ENCODE data around the gene SOX6. TPM values are rescaled to one million over a fixed set of nuclear protein-coding genes. Genes with fewer than 3 reads are reported as not detected.

SOX6 gene
- total RNA-seq, 1 experiment from 2014 or later, result 0.21 TPM

DNA sequence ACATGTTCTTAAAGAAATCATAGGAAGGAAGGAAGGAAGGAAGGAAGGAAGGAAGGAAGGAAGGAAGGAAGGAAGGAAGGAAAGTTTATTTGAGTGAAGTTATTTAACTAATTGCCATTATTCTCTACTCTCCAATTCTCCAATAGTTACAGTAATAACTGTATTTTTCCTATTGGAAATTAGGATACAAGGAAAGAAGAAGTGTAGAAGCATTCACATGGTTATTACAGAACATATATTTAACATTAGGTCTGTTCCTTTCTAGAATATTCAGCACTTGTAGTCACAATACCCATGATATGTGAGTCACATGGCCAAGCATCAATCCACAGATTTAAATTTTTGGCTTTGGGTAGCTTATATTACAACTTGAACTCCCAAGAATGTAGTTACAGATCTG lies 230.6 kb downstream of the SOX6 start:
- H3K27me3 ChIP-seq (ENCODE audit: control insufficient read depth, insufficient read depth, low read length), result no peaks in the 10 kb centered on the region
- DNase-seq (ENCODE audit: low read depth, low spot score) (no peak), ATAC-seq (no peak)
- no TSS peak for BruUV-seq (replicated peaks)
- ChIA-PET POLR2A (no interaction called here), CTCF (no interaction called here)
- H3K36me3 ChIP-seq (ENCODE audit: control insufficient read depth, insufficient read depth, low read length), result no peaks in the 10 kb centered on the region
- H3K27ac ChIP-seq (ENCODE audit: low read length), result no peak overlapping the region
- TF ChIP-seq, protein P1, sequence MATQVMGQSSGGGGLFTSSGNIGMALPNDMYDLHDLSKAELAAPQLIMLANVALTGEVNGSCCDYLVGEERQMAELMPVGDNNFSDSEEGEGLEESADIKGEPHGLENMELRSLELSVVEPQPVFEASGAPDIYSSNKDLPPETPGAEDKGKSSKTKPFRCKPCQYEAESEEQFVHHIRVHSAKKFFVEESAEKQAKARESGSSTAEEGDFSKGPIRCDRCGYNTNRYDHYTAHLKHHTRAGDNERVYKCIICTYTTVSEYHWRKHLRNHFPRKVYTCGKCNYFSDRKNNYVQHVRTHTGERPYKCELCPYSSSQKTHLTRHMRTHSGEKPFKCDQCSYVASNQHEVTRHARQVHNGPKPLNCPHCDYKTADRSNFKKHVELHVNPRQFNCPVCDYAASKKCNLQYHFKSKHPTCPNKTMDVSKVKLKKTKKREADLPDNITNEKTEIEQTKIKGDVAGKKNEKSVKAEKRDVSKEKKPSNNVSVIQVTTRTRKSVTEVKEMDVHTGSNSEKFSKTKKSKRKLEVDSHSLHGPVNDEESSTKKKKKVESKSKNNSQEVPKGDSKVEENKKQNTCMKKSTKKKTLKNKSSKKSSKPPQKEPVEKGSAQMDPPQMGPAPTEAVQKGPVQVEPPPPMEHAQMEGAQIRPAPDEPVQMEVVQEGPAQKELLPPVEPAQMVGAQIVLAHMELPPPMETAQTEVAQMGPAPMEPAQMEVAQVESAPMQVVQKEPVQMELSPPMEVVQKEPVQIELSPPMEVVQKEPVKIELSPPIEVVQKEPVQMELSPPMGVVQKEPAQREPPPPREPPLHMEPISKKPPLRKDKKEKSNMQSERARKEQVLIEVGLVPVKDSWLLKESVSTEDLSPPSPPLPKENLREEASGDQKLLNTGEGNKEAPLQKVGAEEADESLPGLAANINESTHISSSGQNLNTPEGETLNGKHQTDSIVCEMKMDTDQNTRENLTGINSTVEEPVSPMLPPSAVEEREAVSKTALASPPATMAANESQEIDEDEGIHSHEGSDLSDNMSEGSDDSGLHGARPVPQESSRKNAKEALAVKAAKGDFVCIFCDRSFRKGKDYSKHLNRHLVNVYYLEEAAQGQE (IDR thresholded peaks at IDR 0.05; ENCODE audit: insufficient read depth in 1 of 2, low read depth in 2 of 2, low read length in 1 of 2), result no peak
- no peak for TF ChIP-seq POLR2AphosphoS5 (IDR thresholded peaks at IDR 0.05; ENCODE audit: low read depth, low read length)
- TF ChIP-seq SIN3A (IDR thresholded peaks at IDR 0.05; ENCODE audit: borderline replicate concordance, insufficient read depth, low read depth, low read length), result no peak
- TF ChIP-seq TCF7L2 (IDR thresholded peaks at IDR 0.05; ENCODE audit: low read depth, low read length), result no peak
- TF ChIP-seq, protein P2, sequence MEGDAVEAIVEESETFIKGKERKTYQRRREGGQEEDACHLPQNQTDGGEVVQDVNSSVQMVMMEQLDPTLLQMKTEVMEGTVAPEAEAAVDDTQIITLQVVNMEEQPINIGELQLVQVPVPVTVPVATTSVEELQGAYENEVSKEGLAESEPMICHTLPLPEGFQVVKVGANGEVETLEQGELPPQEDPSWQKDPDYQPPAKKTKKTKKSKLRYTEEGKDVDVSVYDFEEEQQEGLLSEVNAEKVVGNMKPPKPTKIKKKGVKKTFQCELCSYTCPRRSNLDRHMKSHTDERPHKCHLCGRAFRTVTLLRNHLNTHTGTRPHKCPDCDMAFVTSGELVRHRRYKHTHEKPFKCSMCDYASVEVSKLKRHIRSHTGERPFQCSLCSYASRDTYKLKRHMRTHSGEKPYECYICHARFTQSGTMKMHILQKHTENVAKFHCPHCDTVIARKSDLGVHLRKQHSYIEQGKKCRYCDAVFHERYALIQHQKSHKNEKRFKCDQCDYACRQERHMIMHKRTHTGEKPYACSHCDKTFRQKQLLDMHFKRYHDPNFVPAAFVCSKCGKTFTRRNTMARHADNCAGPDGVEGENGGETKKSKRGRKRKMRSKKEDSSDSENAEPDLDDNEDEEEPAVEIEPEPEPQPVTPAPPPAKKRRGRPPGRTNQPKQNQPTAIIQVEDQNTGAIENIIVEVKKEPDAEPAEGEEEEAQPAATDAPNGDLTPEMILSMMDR (IDR thresholded peaks at IDR 0.05), result no peak
- intact Hi-C loops (cut with micrococcal nuclease; ENCODE audit: unreplicated experiment) (no loop called here), in situ Hi-C loops (cut with HindIII; ENCODE audit: low pct_unique_long_range_greater_than_20kb, low sequenced_read_pairs) (no loop called here)
- H3K4me1 ChIP-seq (ENCODE audit: control insufficient read depth, insufficient read depth, low read length), result no peaks in the 10 kb centered on the region
- H3K4me3 ChIP-seq (ENCODE audit: low read depth in 2 of 2, low read length in 2 of 2), result no peak overlapping the region
- H3K9me3 ChIP-seq (ENCODE audit: control insufficient read depth, insufficient read depth, low read depth, low read length), result no peaks in the 10 kb centered on the region

DNA sequence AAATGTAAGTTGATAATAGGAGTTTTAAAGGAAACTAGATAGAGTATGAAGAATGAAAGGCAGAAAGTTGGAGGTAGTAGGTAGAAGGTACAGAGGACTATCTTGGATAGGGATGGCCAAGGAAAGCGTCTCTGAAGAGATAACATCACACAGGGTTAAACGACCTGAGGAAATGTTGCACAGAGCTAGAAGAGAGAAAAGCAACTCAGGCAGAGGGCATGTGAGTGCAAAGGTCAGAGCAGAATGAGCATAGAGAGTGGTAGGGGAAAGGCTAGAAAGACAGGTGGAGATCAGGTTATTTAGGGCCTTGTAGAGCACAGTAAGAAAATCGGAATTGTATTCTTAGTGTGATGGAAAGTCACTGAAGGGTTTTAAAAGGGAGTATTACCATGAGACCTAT lies 232.0 kb downstream of the SOX6 start:
- ATAC-seq (no peak), DNase-seq (ENCODE audit: low read depth, low spot score) (no peak)
- ChIA-PET CTCF (no interaction called here), POLR2A (no interaction called here)
- no peaks in the 10 kb centered on the region for H3K36me3 ChIP-seq (ENCODE audit: control insufficient read depth, insufficient read depth, low read length)
- TF ChIP-seq, protein P2 (IDR thresholded peaks at IDR 0.05), result no peak
- TF ChIP-seq, protein P1 (IDR thresholded peaks at IDR 0.05; ENCODE audit: insufficient read depth in 1 of 2, low read depth in 2 of 2, low read length in 1 of 2), result no peak
- TF ChIP-seq POLR2AphosphoS5 (IDR thresholded peaks at IDR 0.05; ENCODE audit: low read depth, low read length) (no peak), SIN3A (IDR thresholded peaks at IDR 0.05; ENCODE audit: borderline replicate concordance, insufficient read depth, low read depth, low read length) (no peak), TCF7L2 (IDR thresholded peaks at IDR 0.05; ENCODE audit: low read depth, low read length) (no peak)
- no peak overlapping the region for H3K27ac ChIP-seq (ENCODE audit: low read length)
- BruUV-seq (replicated peaks), result no TSS peak
- no peaks in the 10 kb centered on the region for H3K4me1 ChIP-seq (ENCODE audit: control insufficient read depth, insufficient read depth, low read length)
- H3K27me3 ChIP-seq (ENCODE audit: control insufficient read depth, insufficient read depth, low read length), result no peaks in the 10 kb centered on the region
- H3K9me3 ChIP-seq (ENCODE audit: control insufficient read depth, insufficient read depth, low read depth, low read length), result no peaks in the 10 kb centered on the region
- intact Hi-C loops (cut with micrococcal nuclease; ENCODE audit: unreplicated experiment), result no loop called here
- no peak overlapping the region for H3K4me3 ChIP-seq (ENCODE audit: low read depth in 2 of 2, low read length in 2 of 2)
- in situ Hi-C loops (cut with HindIII; ENCODE audit: low pct_unique_long_range_greater_than_20kb, low sequenced_read_pairs), result no loop called here
